Upper lobe of right lung (tissue), 1 donor: ENCODE data around the gene CARM1. TPM values are rescaled to one million over a fixed set of nuclear protein-coding genes. Genes with fewer than 3 reads are reported as not detected.
"Not testable (repeated sequence)": the region's sequence is repeated elsewhere in the genome, so short reads cannot be mapped to it uniquely, and the experiment has no call there.

ENCODE experiments used
- ATAC-seq: fragments of 200-7000 bp; cut with Tn5 transposase; one replicate; pipeline ENCODE4 v1.9.1; 2020; ENCODE audit warnings: mild to moderate bottlenecking, moderate library complexity
- DNase-seq: peaks from one replicate; pipeline ENCODE4 v3.0.0-alpha.2; 2020
- H3K27ac ChIP-seq: fragments of 200-600 bp; one replicate; pipeline ENCODE4 v1.8.0; 2022
- H3K27me3 ChIP-seq: fragments of 200-600 bp; one replicate; pipeline ENCODE4 v1.8.0; 2022; ENCODE audit warnings: mild to moderate bottlenecking
- H3K36me3 ChIP-seq: fragments of 200-600 bp; one replicate; pipeline ENCODE4 v1.8.0; 2022
- H3K4me1 ChIP-seq: fragments of 200-600 bp; one replicate; pipeline ENCODE4 v1.8.0; 2022
- H3K4me3 ChIP-seq: fragments of 200-600 bp; one replicate; pipeline ENCODE4 v1.8.0; 2022; ENCODE audit warnings: mild to moderate bottlenecking
- H3K9me3 ChIP-seq: fragments of 200-600 bp; one replicate; pipeline ENCODE4 v1.8.0; 2022
- CTCF ChIP-seq: fragments of 200-600 bp; IDR thresholded peaks from one replicate; pipeline ENCODE4 v1.8.0; 2022; ENCODE audit warnings: antibody characterized with exemption
- intact Hi-C: fragments of 100-400 bp; cut with DNase I; formaldehyde crosslinking; loops from one replicate; pipeline ENCODE4 v1.11.0; 2022
- total RNA-seq: library from RNA; stranded (reverse); fragmentation: NEBNext Ultra II Directional; extraction: Animal tissue kit (Norgen Biotek cat#: 25700); gene quantifications from one replicate; pipeline ENCODE4 v1.2.1, GENCODE V29; 2021
- donor health status: DM: no; HTN: yes; CAD: no; lungs with severe emphysema.

Gene CARM1
- total RNA-seq, 1 donor from 2014 or later: 25.5 TPM

GRCh38 chr19:10835089-10835753 is 36.1 kb upstream of the CARM1 start:
- H3K36me3 ChIP-seq: peaks cover 45% of the 10 kb centered on the region
- ATAC-seq (no peak), DNase-seq (no peak)
- H3K4me3 ChIP-seq: peak overlapping the region; percentile 92
- intact Hi-C loops: no loop called here
- H3K9me3 ChIP-seq: no peaks in the 10 kb centered on the region
- TF ChIP-seq CTCF: no peak
- no peaks in the 10 kb centered on the region for H3K27me3 ChIP-seq
- peak overlapping the region; percentile 99 for H3K27ac ChIP-seq
- H3K4me1 ChIP-seq: peaks cover 10% of the 10 kb centered on the region

- Histone ChIP-seq H3K9me3 (no peaks in the 10 kb centered on the region), H3K4me3 (peak within 1 kb of the TSS; percentile 92), H3K27ac (peak within 1 kb of the TSS; percentile 99), H3K4me1 (peaks cover 10% of the 10 kb centered on the region), H3K27me3 (no peaks in the 10 kb centered on the region), H3K36me3 (peaks cover 38% of the 10 kb centered on the region)
- intact Hi-C loops: no loop called here
- DNase-seq (peak; percentile 99), ATAC-seq (peak; percentile 92)
- peak; percentile 28 for TF ChIP-seq CTCF
Measured at GRCh38 chr19:10835754-10836478, 35.4 kb upstream of the CARM1 start, which contains the start of gene TMED1. Gene TMED1 (minus strand): TSS chr19:10836212. CDS start chr19:10836191, 21 bp downstream.

- Histone ChIP-seq H3K27ac (peak overlapping the region; percentile 99), H3K9me3 (no peaks in the 10 kb centered on the region), H3K4me3 (peak overlapping the region; percentile 92), H3K27me3 (no peaks in the 10 kb centered on the region), H3K36me3 (peaks cover 31% of the 10 kb centered on the region), H3K4me1 (peaks cover 10% of the 10 kb centered on the region)
- TF ChIP-seq CTCF: no peak
- DNase-seq: peak; percentile 94
- peak; percentile 58 for ATAC-seq
- intact Hi-C loops: no loop called here
Measured at GRCh38 chr19:10836479-10837330, 34.6 kb upstream of the CARM1 start.

- intact Hi-C loops, H3K9me3 ChIP-seq, H3K27ac ChIP-seq, DNase-seq, H3K4me1 ChIP-seq, ATAC-seq, H3K27me3 ChIP-seq, H3K4me3 ChIP-seq: not testable (repeated sequence)
- H3K36me3 ChIP-seq: peaks cover 21% of the 10 kb centered on the region
Measured at GRCh38 chr19:10837649-10838048, 33.7 kb upstream of the CARM1 start.

- intact Hi-C loops: no loop called here
- DNase-seq: no peak
- no peak for ATAC-seq
- Histone ChIP-seq H3K27ac (no peak overlapping the region), H3K27me3 (no peaks in the 10 kb centered on the region), H3K9me3 (no peaks in the 10 kb centered on the region), H3K4me1 (peaks cover 10% of the 10 kb centered on the region), H3K4me3 (no peak overlapping the region), H3K36me3 (peaks cover 15% of the 10 kb centered on the region)
- no peak for TF ChIP-seq CTCF
Measured at GRCh38 chr19:10838377-10838776, 33.0 kb upstream of the CARM1 start.
